CD8-positive, alpha-beta memory T cell (primary cell): ENCODE data around the gene CROCC. TPM values are rescaled to one million over a fixed set of nuclear protein-coding genes. Genes with fewer than 3 reads are reported as not detected.
"Not testable (repeated sequence)": the region's sequence is repeated elsewhere in the genome, so short reads cannot be mapped to it uniquely, and the experiment has no call there.

ENCODE experiments used
- CTCF ChIA-PET: fragments of 350-600 bp; sonication (Branson Sonifier 250); formaldehyde crosslinking; loops from one replicate; lab custom pipeline; 2021; ENCODE audit warnings: antibody characterized with exemption; lab: Charles Lee
- POLR2A ChIA-PET: fragments of 350-600 bp; sonication (Branson Sonifier 250); formaldehyde crosslinking; loops from one replicate; lab custom pipeline; 2021; ENCODE audit warnings: antibody characterized with exemption; lab: Charles Lee
- DNase-seq, 5 donors: peaks; one replicate each; pipeline versions ENCODE4 v3.0.0 to v3.0.0-alpha.2; 2020 to 2022; ENCODE audit warnings: mixed read lengths in 1 of 5
- H3K27ac ChIP-seq: one replicate; pipeline ENCODE4 v1.7.0; 2013; ENCODE audit warnings: low read depth, mild to moderate bottlenecking, low read length, moderate library complexity
- H3K27me3 ChIP-seq: 2 replicates; pipeline ENCODE4 v1.7.0; 2013; ENCODE audit warnings: low read length, mild to moderate bottlenecking; ENCODE audit not compliant: insufficient read depth, poor library complexity, severe bottlenecking
- H3K36me3 ChIP-seq: 2 replicates; pipeline ENCODE4 v1.7.0; 2013; ENCODE audit warnings: mild to moderate bottlenecking, low read length, moderate library complexity; ENCODE audit not compliant: insufficient read depth
- H3K4me1 ChIP-seq: 2 replicates; pipeline ENCODE4 v1.7.0; 2013; ENCODE audit warnings: mild to moderate bottlenecking, low read length, moderate library complexity; ENCODE audit not compliant: insufficient read depth
- H3K4me3 ChIP-seq: 2 replicates; pipeline ENCODE4 v1.7.0; 2013; ENCODE audit warnings: mild to moderate bottlenecking, low read length
- H3K9me3 ChIP-seq: 2 replicates; pipeline ENCODE4 v1.7.0; 2013; ENCODE audit warnings: mild to moderate bottlenecking, low read length
- H3K27ac Mint-ChIP-seq, 8 donors: one replicate each; pipeline ENCODE4 v1.8.0; 2020 to 2021; ENCODE audit warnings: mixed read lengths in 8 of 8, mild to moderate bottlenecking in 6 of 8, inconsistent platforms in 3 of 8, moderate library complexity in 3 of 8
- H3K27me3 Mint-ChIP-seq, 2 donors: one replicate each; pipeline ENCODE4 v1.8.0; 2020 to 2021; ENCODE audit warnings: mixed read lengths in 2 of 2, mild to moderate bottlenecking in 1 of 2, moderate library complexity in 1 of 2
- H3K36me3 Mint-ChIP-seq, 3 donors: one replicate each; pipeline ENCODE4 v1.8.0; 2020 to 2021; ENCODE audit warnings: mixed read lengths in 3 of 3, inconsistent platforms in 1 of 3, mild to moderate bottlenecking in 1 of 3
- H3K4me1 Mint-ChIP-seq, 3 donors: one replicate each; pipeline ENCODE4 v1.8.0; 2020 to 2021; ENCODE audit warnings: mixed read lengths in 3 of 3, inconsistent platforms in 1 of 3, mild to moderate bottlenecking in 1 of 3
- H3K4me3 Mint-ChIP-seq, 7 donors: one replicate each; pipeline ENCODE4 v1.8.0; 2020 to 2021; ENCODE audit warnings: mixed read lengths in 7 of 7, mild to moderate bottlenecking in 6 of 7, moderate library complexity in 4 of 7, inconsistent platforms in 2 of 7
- H3K9me3 Mint-ChIP-seq, 5 donors: one replicate each; pipeline ENCODE4 v1.8.0; 2020 to 2022; ENCODE audit warnings: mixed read lengths in 5 of 5, mild to moderate bottlenecking in 3 of 5, moderate library complexity in 2 of 5, inconsistent platforms in 1 of 5
- polyA plus RNA-seq: library from polyadenylated mRNA; unstranded; fragments of 300-500 nt; fragmentation: Illumina TruSeq; gene quantifications from one replicate; pipeline ENCODE4 v1.2.3, GENCODE V29; 2021
- total RNA-seq, 2 experiments: library from RNA; stranded (reverse); gene quantifications; one replicate each; pipeline ENCODE4 v1.2.3, GENCODE V29; 2021

The CROCC gene
- total and polyA plus RNA-seq, 3 experiments from 2014 or later: 6.9 to 30.1 (median 25.6) TPM

DNA sequence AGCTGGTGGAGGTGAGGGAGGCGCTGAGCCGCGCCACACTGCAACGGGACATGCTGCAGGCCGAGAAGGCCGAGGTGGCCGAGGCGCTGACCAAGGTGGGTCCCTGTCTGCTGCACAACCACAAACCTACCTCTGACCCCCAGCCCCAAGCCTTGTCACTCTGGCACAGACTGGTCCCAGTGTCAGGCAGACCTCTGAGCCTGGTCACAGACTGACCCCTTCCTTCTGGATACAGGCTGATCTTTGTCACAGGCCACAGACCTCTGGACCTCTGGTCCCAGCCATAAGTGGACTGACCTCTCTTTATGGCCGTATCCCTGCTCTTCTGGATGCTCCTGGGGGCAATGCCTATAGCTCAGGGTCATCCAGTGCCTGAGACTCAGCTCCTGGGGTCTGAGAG, 23.8 kb downstream of the CROCC start:
- H3K4me3 ChIP-seq, H3K27me3 Mint-ChIP-seq, DNase-seq, H3K27ac ChIP-seq, H3K4me1 ChIP-seq, POLR2A ChIA-PET, H3K4me1 Mint-ChIP-seq, H3K27ac Mint-ChIP-seq, H3K9me3 Mint-ChIP-seq, H3K36me3 ChIP-seq, H3K27me3 ChIP-seq, H3K4me3 Mint-ChIP-seq, H3K9me3 ChIP-seq, CTCF ChIA-PET: not testable (repeated sequence)
- H3K36me3 Mint-ChIP-seq: peaks cover 5 to 56% (median 6%) of the 10 kb centered on the region in 3 donors

DNA sequence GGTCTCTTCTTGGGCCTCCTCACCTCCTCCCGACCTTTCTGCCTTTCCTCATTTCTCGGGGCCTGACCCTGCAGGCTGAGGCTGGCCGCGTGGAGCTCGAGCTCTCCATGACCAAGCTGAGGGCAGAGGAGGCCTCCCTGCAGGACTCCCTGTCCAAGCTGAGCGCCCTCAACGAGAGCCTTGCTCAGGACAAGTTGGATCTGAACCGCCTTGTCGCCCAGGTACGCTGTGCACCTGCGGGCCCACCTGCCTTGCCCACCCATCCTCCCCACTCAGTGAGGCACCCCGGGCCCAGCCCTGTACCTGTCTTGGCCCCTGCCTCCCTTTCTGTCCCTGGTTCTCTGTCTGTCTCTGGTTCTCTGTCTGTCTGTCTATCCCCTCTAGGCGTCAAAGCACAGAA, 24.5 kb downstream of the CROCC start:
- Mint-ChIP-seq H3K36me3 (peaks cover 2 to 52% (median 6%) of the 10 kb centered on the region in 3 donors), H3K27ac (peak overlapping the region in 1 of 8 donors; percentile 33)
- H3K27ac ChIP-seq, H3K4me1 ChIP-seq, POLR2A ChIA-PET, H3K27me3 ChIP-seq, H3K9me3 Mint-ChIP-seq, H3K4me3 Mint-ChIP-seq, H3K36me3 ChIP-seq, H3K4me3 ChIP-seq, H3K27me3 Mint-ChIP-seq, H3K9me3 ChIP-seq, DNase-seq, H3K4me1 Mint-ChIP-seq: not testable (repeated sequence)
- CTCF ChIA-PET: interaction anchor here (2.6 kb wide), 1 partner anchor 15 kb away, joined by 11 read pairs; no protein-coding TSS in a partner anchor

DNA sequence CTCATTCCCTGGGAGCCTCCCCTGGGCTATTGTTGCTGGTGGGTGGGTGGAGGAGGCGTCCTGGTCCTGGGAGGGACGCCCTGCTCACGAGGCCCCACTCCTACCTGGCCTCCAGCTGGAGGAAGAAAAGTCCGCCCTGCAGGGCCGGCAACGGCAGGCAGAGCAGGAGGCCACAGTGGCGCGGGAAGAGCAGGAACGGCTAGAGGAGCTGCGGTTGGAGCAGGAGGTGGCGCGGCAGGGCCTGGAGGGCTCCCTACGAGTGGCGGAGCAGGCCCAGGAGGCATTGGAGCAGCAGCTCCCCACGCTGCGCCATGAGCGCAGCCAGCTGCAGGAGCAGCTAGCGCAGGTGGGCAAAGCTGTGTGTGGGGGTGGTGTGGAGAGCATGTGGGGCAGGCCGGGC, 24.9 kb downstream of the CROCC start:
- Mint-ChIP-seq H3K27ac (peak overlapping the region in 1 of 8 donors; percentile 41), H3K36me3 (peaks cover 2 to 50% (median 6%) of the 10 kb centered on the region in 3 donors), H3K27me3 (no peaks in the 10 kb centered on the region), H3K4me1 (peaks cover 0 to 4% (median 0%) of the 10 kb centered on the region in 3 donors), H3K4me3 (no peak overlapping the region), H3K9me3 (no peaks in the 10 kb centered on the region)
- Histone ChIP-seq H3K36me3 (no peaks in the 10 kb centered on the region), H3K4me1 (no peaks in the 10 kb centered on the region), H3K4me3 (no peak overlapping the region), H3K9me3 (no peaks in the 10 kb centered on the region), H3K27ac (no peak overlapping the region), H3K27me3 (no peaks in the 10 kb centered on the region)
- ChIA-PET CTCF (interaction anchor here (2.6 kb wide), 1 partner anchor 14 kb away, joined by 11 read pairs; no protein-coding TSS in a partner anchor), POLR2A (no interaction called here)
- no peak for DNase-seq

DNA sequence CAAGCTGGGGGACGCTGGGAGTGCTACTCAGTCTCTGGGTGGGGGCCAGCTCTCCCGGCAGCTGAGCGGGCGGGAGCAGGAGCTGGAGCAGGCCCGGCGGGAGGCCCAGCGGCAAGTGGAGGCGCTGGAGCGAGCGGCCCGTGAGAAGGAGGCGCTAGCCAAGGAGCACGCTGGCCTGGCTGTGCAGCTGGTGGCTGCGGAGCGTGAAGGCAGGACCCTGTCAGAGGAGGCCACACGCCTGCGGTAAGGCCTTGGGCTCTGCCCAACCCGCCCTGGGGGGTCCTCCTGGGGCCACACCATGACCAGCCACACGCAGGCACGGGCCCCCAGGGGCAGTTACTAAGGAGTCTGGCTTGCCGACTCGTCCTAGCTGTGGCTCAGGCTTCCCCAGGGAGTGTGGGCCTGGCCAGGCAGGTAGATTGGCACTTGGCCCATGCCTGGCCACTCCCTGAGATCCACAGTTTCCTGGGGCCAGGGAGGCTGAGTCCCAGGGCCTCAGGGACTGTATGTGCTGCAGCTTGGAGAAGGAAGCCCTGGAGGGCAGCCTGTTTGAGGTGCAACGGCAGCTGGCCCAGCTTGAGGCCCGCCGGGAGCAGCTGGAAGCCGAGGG, 26.7 kb downstream of the CROCC start:
- H3K27ac ChIP-seq, H3K27ac Mint-ChIP-seq, H3K27me3 Mint-ChIP-seq, H3K9me3 ChIP-seq, H3K9me3 Mint-ChIP-seq, H3K4me3 Mint-ChIP-seq, H3K4me1 Mint-ChIP-seq, H3K4me3 ChIP-seq, H3K36me3 ChIP-seq, DNase-seq, H3K4me1 ChIP-seq, POLR2A ChIA-PET, H3K27me3 ChIP-seq: not testable (repeated sequence)
- peaks cover 0 to 38% (median 2%) of the 10 kb centered on the region in 3 donors for H3K36me3 Mint-ChIP-seq
- CTCF ChIA-PET: interaction anchor here (1.8 to 2.6 kb wide), 2 partner anchors 12 to 328 kb away, joined by 6 to 11 read pairs; no protein-coding TSS in a partner anchor

GRCh38 chr1:16949026-16949425, 27.3 kb downstream of the CROCC start:
- H3K4me3 Mint-ChIP-seq: not testable (repeated sequence)

GRCh38 chr1:16952376-16952775, 30.6 kb downstream of the CROCC start:
- H3K4me1 Mint-ChIP-seq, H3K27me3 ChIP-seq, POLR2A ChIA-PET, H3K4me3 Mint-ChIP-seq, H3K27ac ChIP-seq, H3K36me3 ChIP-seq, DNase-seq, H3K4me1 ChIP-seq, H3K27ac Mint-ChIP-seq, H3K9me3 Mint-ChIP-seq, H3K4me3 ChIP-seq, H3K9me3 ChIP-seq, H3K27me3 Mint-ChIP-seq: not testable (repeated sequence)
- H3K36me3 Mint-ChIP-seq: peaks cover 0 to 27% (median 2%) of the 10 kb centered on the region in 3 donors
- CTCF ChIA-PET: interaction anchor here (0.6 to 2.3 kb wide), 10 partner anchors 9 to 96 kb away, joined by 3 to 30 read pairs (median 4); no protein-coding TSS in a partner anchor

More at GRCh38 chr1:16949026-16949425, 27.3 kb downstream of the CROCC start:
- H3K36me3 Mint-ChIP-seq: peaks cover 0 to 32% (median 2%) of the 10 kb centered on the region in 3 donors
- H3K9me3 Mint-ChIP-seq, POLR2A ChIA-PET, H3K4me3 ChIP-seq, H3K4me1 Mint-ChIP-seq, CTCF ChIA-PET, DNase-seq, H3K27ac Mint-ChIP-seq, H3K36me3 ChIP-seq, H3K27me3 Mint-ChIP-seq, H3K4me1 ChIP-seq, H3K27me3 ChIP-seq, H3K27ac ChIP-seq, H3K9me3 ChIP-seq: not testable (repeated sequence)

GRCh38 chr1:16954579-16954978, 32.8 kb downstream of the CROCC start:
- Histone ChIP-seq H3K4me3 (no peak overlapping the region), H3K27ac (no peak overlapping the region), H3K27me3 (no peaks in the 10 kb centered on the region), H3K36me3 (no peaks in the 10 kb centered on the region), H3K9me3 (no peaks in the 10 kb centered on the region), H3K4me1 (no peaks in the 10 kb centered on the region)
- no peak overlapping the region for H3K27ac Mint-ChIP-seq
- ChIA-PET CTCF (no interaction called here), POLR2A (no interaction called here)
- no peaks in the 10 kb centered on the region for H3K9me3 Mint-ChIP-seq
- H3K4me3 Mint-ChIP-seq: no peak overlapping the region
- DNase-seq: no peak
- H3K36me3 Mint-ChIP-seq: peaks cover 0 to 19% (median 0%) of the 10 kb centered on the region in 3 donors
- H3K4me1 Mint-ChIP-seq: peaks cover 0 to 6% (median 1%) of the 10 kb centered on the region in 3 donors
- no peaks in the 10 kb centered on the region for H3K27me3 Mint-ChIP-seq

DNA sequence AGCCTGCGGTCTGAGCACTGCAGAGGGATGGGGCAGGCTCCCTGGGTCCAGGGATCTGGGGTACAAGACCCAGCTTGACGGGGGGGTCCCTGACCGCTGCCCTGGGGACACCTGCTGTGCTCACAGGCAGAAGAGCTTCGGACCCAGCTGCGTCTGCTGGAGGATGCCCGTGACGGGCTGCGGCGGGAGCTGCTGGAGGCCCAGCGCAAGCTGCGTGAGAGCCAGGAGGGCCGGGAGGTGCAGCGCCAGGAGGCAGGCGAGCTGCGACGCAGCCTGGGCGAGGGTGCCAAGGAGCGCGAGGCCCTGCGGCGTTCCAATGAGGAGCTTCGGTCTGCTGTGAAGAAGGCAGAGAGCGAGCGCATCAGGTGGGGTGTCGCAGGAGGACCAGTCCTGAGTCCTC, 33.5 kb downstream of the CROCC start:
- CTCF ChIA-PET: interaction anchor here (1.4 kb wide), 1 partner anchor 24 kb away, joined by 4 read pairs; no protein-coding TSS in a partner anchor
- Mint-ChIP-seq H3K27ac (no peak overlapping the region), H3K9me3 (no peaks in the 10 kb centered on the region), H3K27me3 (no peaks in the 10 kb centered on the region), H3K4me1 (peaks cover 1 to 8% (median 2%) of the 10 kb centered on the region in 3 donors), H3K36me3 (peaks cover 0 to 18% (median 0%) of the 10 kb centered on the region in 3 donors), H3K4me3 (no peak overlapping the region)
- DNase-seq: no peak
- H3K9me3 ChIP-seq: no peaks in the 10 kb centered on the region
- peaks cover 2% of the 10 kb centered on the region for H3K4me1 ChIP-seq
- POLR2A ChIA-PET: no interaction called here
- no peaks in the 10 kb centered on the region for H3K36me3 ChIP-seq
- no peak overlapping the region for H3K4me3 ChIP-seq
- no peak overlapping the region for H3K27ac ChIP-seq
- H3K27me3 ChIP-seq: no peaks in the 10 kb centered on the region
